RWPE2 (cell line): Measurements from ENCODE around the gene C9orf153.

Experiments
- ATAC-seq: fragments of 200-7000 bp; cut with Tn5 transposase; 3 replicates; pipeline ENCODE4 v1.9.1; 2021; ENCODE audit warnings: low read depth
- DNase-seq: peaks from one replicate; pipeline ENCODE4 v3.0.0-alpha.2; 2020; ENCODE audit warnings: low spot score
- H3K27ac ChIP-seq: fragments of 450-650 bp; 2 replicates; pipeline ENCODE4 v1.5.1; 2017; ENCODE audit warnings: mild to moderate bottlenecking; ENCODE audit not compliant: poor library complexity, severe bottlenecking
- H3K27me3 ChIP-seq: fragments of 250-450 bp; sonication (Bioruptor Pico); 2 replicates; pipeline ENCODE4 v1.5.1; 2021; ENCODE audit warnings: mild to moderate bottlenecking, moderate library complexity; ENCODE audit not compliant: insufficient read depth, poor library complexity, severe bottlenecking
- H3K36me3 ChIP-seq: fragments of 250-450 bp; sonication (Bioruptor Pico); 2 replicates; pipeline ENCODE4 v1.5.1; 2020; ENCODE audit warnings: low read depth, mild to moderate bottlenecking, moderate library complexity
- H3K4me1 ChIP-seq: fragments of 250-450 bp; sonication (Bioruptor Pico); 2 replicates; pipeline ENCODE4 v1.5.1; 2021; ENCODE audit warnings: mild to moderate bottlenecking, moderate library complexity; ENCODE audit not compliant: insufficient read depth, poor library complexity, severe bottlenecking
- H3K4me3 ChIP-seq: fragments of 250-450 bp; sonication (Bioruptor Pico); 2 replicates; pipeline ENCODE4 v1.5.1; 2021; ENCODE audit warnings: mild to moderate bottlenecking, moderate library complexity; ENCODE audit not compliant: severe bottlenecking
- H3K9me3 ChIP-seq: fragments of 250-450 bp; sonication (Bioruptor Pico); 2 replicates; pipeline ENCODE4 v1.5.1; 2021; ENCODE audit warnings: mild to moderate bottlenecking, moderate library complexity; ENCODE audit not compliant: severe bottlenecking
- CTCF ChIP-seq: fragments of 450-650 bp; IDR thresholded peaks from one replicate; pipeline ENCODE4 v1.5.1; 2017; ENCODE audit warnings: mild to moderate bottlenecking, moderate library complexity; ENCODE audit not compliant: poor library complexity, severe bottlenecking

The C9orf153 gene

GRCh38 chr9:86286278-86286677 is 26.8 kb upstream of the C9orf153 start:
- Histone ChIP-seq H3K36me3 (peaks cover 13% of the 10 kb centered on the region), H3K27ac (no peak overlapping the region), H3K4me3 (no peak overlapping the region), H3K9me3 (no peaks in the 10 kb centered on the region), H3K27me3 (no peaks in the 10 kb centered on the region), H3K4me1 (peaks cover 2% of the 10 kb centered on the region)
- no peak for ATAC-seq
- no peak for TF ChIP-seq CTCF
- DNase-seq: no peak

- Histone ChIP-seq H3K36me3 (peaks cover 13% of the 10 kb centered on the region), H3K4me1 (peaks cover 6% of the 10 kb centered on the region), H3K27ac (no peak overlapping the region), H3K27me3 (no peaks in the 10 kb centered on the region), H3K9me3 (no peaks in the 10 kb centered on the region), H3K4me3 (no peak overlapping the region)
- no peak for TF ChIP-seq CTCF
- DNase-seq (no peak), ATAC-seq (no peak)
These were observed 25.8 kb upstream of the C9orf153 start for GRCh38 chr9:86285261-86285660.

DNA sequence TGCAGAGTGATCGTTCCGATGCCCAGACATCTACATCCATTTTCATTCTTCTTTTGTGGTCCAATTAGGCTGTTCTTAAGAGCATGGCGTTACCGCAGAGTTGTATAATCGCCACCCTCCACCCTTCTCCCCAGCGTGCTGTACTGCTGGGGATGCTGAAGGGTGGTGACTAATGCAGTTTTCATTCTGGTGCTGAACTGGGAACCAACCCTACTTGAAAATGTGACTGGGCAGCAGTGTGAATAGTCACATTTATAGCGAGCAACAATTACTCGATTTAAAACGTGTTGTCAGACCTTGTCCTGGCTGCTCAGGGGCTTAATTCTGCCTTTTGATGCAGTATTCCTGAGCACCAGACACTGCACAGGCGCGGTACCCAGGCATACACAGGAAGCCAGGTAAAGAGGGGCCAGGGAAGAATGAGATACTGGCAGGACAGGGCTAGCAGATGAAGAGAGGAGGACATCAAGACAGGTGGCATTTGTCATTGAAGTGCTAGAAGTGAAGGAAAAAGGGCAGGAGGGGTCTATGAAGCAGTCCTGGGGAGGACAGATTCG is 23.6 kb upstream of the C9orf153 start:
- Histone ChIP-seq H3K27me3 (no peaks in the 10 kb centered on the region), H3K9me3 (no peaks in the 10 kb centered on the region), H3K4me3 (peak overlapping the region; percentile 83), H3K36me3 (peaks cover 21% of the 10 kb centered on the region), H3K4me1 (peaks cover 6% of the 10 kb centered on the region), H3K27ac (peak overlapping the region; percentile 60)
- DNase-seq: no peak
- peak; percentile 72 for ATAC-seq
- no peak for TF ChIP-seq CTCF

GRCh38 chr9:86282077-86282978 is 22.9 kb upstream of the C9orf153 start, which contains the start of gene ISCA1:
ISCA1 (minus strand) TSS chr9:86282538; CDS start chr9:86282458, 80 bp downstream.
- Histone ChIP-seq H3K36me3 (peaks cover 21% of the 10 kb centered on the region), H3K27me3 (no peaks in the 10 kb centered on the region), H3K4me3 (peak within 1 kb of the TSS; percentile 83), H3K27ac (peak within 1 kb of the TSS; percentile 60), H3K9me3 (no peaks in the 10 kb centered on the region), H3K4me1 (peaks cover 6% of the 10 kb centered on the region)
- no peak for TF ChIP-seq CTCF
- peak; percentile 81 for ATAC-seq
- DNase-seq: peak; percentile 95
